HG03175 (cell line): ENCODE results near the gene RHOT2.
"Not testable (repeated sequence)": the region's sequence is repeated elsewhere in the genome, so short reads cannot be mapped to it uniquely, and the experiment has no call there.

Experiments
- ATAC-seq: cut with Tn5 transposase; IDR thresholded peaks from one replicate; pipeline ENCODE4 v1.9.1; 2021; ENCODE audit warnings: mild to moderate bottlenecking, moderate library complexity; ENCODE audit not compliant: unreplicated experiment

The RHOT2 gene

DNA sequence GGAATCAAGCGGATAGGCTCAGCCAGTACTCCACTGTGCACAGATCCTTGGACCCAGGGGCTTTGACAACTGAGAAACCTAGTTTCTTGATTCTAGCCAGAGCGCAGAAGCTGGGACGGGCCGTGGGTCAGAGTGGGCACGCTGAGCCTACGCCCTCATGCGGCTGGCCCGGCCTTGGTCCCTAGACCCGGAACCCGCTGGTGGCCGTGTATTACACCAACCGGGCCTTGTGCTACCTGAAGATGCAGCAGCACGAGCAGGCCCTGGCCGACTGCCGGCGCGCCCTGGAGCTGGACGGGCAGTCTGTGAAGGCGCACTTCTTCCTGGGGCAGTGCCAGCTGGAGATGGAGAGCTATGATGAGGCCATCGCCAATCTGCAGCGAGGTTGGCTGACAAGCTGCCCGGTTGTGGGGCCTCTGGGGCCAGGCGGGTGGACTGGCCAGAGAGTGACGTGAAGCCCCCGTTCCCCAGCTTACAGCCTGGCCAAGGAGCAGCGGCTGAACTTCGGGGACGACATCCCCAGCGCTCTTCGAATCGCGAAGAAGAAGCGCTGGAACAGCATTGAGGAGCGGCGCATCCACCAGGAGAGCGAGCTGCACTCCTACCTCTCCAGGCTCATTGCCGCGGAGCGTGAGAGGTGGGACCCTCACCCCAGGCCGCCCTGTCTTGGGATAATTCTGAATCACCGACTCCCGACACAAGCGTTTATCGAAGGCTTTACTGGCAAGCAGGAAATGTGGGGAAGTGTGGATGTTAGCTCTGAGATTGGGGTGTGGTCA lies 13.2 kb downstream of the RHOT2 start:
- ATAC-seq: no peak

DNA sequence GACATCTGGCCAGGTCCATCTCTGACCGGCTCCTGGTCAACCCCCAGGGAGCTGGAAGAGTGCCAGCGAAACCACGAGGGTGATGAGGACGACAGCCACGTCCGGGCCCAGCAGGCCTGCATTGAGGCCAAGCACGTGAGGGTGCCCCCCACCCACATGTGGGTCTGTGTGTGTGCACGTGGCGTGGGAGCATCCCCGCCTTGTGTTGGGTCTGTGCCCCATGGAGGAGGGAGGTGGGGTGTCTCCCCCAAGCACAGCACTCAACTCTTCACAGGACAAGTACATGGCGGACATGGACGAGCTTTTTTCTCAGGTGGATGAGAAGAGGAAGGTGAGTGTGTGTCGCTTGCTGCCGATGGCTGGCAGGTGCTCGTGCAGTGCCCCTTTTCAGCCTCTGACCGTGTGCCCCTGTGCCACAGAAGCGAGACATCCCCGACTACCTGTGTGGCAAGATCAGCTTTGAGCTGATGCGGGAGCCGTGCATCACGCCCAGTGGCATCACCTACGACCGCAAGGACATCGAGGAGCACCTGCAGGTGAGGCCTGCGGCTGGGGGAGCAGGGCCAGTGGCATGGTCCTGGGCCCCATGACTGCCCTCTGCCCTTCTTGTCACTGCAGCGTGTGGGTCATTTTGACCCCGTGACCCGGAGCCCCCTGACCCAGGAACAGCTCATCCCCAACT lies 14.0 kb downstream of the RHOT2 start:
- ATAC-seq: no peak

DNA sequence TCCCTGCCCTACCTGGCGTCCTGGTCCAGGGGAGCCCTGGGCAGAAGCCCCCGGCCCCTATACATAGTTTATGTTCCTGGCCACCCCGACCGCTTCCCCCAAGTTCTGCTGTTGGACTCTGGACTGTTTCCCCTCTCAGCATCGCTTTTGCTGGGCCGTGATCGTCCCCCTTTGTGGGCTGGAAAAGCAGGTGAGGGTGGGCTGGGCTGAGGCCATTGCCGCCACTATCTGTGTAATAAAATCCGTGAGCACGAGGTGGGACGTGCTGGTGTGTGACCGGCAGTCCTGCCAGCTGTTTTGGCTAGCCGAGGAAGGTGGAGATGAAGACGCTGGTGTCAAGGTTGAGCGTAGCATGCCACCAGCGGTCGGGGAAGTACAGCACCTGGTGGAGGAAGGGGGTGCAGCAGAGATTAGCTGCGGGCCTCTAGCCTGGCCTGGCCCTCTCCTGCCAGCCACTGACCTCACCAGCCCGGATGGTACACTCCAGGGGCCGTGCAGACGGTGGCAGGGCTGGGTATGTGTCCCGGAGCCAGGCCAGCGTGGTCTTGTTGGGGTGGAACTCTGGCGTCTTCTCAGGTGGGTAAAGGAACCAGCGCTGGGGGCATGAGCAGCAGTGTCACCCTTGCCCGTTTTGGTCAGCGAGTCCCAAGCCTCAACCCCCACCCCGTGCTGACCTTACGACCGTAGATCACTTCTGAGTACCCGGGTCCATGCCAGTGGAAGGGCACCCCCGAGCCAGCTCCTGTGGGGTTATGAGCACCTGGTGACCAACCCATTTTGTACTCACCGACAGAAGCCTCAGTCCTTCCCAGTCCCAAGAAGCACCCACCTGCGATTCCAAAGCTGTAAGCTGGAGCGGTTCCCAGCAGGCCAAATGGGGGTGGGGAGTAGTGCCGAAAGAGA lies 14.8 kb downstream of the RHOT2 start:
- no peak for ATAC-seq

DNA sequence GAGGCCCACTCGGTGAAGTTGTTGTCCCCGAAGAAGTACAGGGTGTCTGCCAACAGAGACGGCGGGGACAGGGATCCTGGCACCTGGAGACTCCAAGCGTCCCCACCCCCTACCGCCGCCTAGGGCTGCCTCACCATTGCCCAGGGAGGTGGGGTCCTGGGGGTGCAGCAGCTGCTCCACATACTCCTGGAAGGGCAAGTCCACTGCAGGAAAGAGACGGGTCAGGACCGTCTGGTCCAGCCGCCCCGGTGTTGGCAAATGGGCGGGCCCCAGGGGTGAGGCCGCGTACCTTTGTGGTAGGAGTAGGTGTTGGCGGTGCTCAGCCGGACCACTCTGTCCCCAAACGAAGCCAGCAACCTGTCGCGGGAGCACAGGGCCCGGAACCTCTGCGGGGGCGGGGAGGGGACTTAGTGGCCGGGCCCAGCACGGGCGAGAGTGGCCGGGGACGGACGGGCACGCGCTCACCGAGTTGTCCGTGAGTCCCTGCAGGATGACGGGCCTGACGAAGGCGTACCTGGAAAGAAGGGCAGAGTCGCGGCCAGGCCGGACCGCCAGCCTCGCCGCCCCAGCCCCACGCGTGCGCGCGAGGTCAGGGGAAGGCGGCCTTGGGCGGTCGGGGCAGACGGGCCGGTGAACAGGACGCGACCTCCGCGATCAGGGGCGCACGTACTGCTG lies 15.6 kb downstream of the RHOT2 start:
- ATAC-seq: no peak

DNA sequence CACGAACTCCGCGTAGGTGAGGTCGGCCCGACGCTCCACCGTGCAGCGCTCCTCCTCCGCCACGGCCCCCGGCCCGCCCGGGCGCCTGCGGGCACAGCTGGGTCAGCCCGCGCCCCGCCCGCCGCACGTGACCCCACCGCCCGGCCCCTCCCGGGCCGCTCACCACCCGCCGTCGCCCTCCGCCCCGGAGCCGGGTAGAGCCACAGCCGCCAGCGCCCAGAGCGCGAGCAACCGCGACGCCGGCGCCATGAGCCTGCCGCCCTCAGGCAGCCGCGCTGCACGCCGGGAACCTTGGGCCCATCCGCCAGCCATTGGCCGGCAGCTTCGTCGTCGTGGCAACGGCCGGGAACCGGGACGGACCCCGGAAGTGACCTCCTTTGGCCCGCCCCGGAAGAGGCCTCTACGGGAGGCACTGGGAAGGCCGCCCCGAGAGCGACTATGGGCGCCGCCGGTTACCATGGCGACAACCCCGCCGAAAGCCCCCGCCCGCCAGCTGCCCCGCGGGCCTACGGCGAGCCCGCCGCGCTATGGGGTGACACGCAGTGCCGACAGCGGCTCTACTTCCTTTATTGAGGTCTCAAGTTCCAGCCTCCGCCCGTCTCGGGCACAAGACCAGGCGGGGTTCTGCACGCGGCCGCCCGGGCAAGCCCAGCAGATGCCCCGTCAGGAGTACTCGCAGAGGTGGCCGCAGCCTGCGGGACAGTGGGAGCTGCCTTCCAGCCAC lies 16.3 kb downstream of the RHOT2 start, which contains the start of gene JMJD8:
JMJD8 (minus strand) TSS at position 264 of the 724 bp plus-strand sequence; CDS start at position 249, 15 bp downstream.
- peak; percentile 65 for ATAC-seq

DNA sequence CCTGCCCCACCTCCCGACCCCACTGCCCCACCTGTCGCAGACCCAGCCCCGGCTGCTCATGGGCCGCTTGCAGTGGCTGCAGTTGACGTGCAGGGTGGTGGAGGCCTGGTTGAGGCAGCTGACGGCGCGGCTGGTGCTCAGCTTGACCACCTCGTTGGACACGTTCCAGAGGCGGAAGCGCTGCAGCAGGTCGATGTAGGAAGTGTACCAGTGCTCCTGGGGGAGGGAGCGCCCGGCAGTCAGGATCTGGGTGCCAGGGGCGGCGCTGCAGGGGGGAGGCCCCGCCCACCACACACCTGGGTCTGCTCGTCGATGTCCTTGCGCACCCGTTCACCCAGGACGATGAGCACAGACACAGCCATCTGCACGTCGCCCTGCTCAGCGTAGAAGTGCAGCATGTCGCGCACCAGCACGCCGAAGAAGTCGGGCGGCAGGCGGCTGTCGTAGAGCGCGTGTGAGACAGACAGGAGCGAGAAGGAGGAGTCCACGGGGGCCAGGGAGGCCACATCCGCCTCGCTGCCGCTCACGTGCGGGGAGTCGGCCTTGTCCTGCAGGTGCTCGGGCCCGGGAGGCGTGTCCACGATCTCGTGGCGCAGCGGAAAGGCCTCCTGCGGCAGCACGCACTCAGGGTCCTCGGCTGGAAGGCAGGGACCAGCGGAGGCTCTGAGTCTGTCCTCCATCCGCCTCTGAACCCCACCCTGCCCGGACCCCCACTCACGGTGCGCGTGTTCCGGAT lies 17.2 kb downstream of the RHOT2 start:
- no peak for ATAC-seq

GRCh38 chr16:685967-686366 lies 18.0 kb downstream of the RHOT2 start:
- ATAC-seq: no peak

DNA sequence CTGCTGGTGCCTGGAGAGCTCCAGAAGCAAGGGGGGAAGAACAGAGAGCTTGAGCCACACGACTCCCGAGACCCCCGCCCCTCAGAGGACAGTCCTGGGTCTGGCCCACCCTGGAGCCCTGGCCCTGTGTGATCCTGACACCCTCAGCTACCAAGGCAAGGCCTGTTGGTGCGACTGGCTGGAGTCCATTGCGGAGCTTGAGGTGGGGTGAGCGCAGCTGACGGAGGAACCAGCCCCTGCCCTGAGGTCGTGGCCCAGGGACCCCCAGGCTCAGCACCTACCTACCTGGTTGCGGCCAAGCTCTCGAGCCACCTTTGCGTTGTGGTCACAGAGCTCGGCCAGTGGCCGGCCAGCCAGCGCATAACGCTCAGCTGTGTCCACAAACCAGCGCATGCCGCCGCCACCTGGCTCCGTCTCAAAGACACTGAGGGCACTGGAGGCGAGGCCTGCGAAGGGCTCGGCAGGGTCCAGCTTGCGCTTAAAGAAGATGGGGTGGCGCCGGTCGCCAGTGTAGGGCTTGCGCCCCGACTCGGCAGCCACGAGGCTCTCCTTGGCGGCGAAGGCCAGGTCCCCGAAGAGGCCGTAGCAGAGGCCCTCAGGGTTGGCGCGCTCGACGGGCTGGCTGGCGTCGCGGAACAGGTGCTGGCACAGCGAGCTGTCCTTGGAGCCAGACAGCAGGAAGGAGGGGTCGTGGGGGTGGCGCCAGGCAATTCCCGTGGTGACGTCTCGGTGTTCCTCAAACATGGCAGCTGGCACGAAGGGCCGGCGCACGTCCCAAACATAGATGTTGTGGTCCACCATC lies 18.7 kb downstream of the RHOT2 start:
- ATAC-seq: no peak

DNA sequence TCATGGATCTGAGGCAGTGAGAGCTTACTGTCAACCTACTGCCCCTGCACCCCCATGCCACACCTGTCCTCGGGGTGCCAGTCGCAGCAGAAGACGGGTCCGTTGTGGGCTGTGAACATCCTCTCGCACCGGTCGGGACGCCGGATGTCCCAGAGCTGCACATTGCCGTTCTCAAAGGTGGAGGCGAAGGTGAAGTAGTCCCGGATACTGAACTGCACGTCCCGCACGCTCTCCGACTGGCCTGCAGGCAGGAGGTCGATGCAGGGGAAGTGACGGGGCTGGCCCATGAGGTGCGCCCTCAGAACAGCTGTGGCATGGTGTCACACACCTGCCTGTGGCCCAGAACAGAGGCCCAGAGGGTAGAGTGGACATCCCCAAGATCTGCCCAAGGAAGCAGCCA lies 19.6 kb downstream of the RHOT2 start:
- ATAC-seq: no peak

- no peak for ATAC-seq
Observed at GRCh38 chr16:689175-689897, 21.4 kb downstream of the RHOT2 start.

- not testable (repeated sequence) for ATAC-seq
Observed at GRCh38 chr16:691242-691641, 23.3 kb downstream of the RHOT2 start.

- ATAC-seq: no peak
Observed at GRCh38 chr16:692356-693108, 24.6 kb downstream of the RHOT2 start.

DNA sequence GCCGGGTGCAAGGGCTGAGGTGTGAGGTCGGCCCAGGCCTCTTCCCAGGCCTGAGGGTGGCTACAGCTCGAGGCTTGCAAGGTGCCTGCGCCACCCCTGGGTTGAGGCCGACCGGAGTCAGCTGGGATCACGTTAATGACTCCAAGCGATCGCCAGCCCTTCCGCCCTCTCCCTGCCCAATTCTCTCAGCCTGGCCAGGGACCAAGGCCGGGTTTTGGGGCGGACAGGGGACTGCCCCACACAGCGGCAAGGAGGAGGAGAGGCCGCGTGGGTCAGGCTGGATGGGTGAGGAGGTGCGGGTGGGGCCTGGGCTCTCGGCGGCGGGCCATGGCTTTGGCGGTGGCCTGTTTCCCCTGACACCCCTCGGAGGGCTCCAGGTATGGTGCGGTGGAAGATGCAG lies 25.4 kb downstream of the RHOT2 start:
- no peak for ATAC-seq

- ATAC-seq: no peak
Observed at GRCh38 chr16:693766-694165, 25.8 kb downstream of the RHOT2 start.

DNA sequence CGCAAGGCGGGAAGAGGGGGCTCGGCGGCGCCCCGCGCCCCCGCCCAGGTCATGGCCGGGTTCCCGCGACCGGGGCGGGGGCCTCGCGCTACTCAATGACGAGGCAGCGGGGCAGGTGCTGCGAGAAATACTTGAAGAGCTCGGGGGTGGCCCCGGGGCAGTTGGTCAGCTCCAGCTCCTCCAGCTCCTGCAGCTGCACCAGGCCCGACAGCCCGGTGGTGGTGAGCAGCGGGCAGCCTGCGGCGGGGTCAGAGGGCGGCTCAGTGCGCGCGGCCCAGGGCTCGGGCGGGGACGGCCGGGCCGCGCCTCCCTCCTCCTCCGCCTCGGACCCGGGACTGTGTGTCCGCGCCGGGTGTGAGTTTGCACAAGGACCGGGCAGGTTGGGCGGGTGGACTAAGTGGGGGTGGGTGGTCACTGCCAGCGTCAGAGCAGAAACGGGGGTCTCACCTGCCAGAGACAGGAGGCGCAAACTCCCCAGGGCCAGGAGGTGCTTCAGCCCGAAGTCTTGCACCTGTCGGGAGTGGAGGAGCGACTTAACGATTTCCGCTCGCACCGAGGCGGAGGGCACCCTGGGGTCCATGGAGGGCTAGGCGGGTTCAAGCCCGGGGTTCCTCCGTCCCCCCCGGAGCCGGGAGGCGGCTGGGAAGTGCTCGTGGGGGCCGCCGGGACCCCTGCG lies 26.4 kb downstream of the RHOT2 start:
- no peak for ATAC-seq

DNA sequence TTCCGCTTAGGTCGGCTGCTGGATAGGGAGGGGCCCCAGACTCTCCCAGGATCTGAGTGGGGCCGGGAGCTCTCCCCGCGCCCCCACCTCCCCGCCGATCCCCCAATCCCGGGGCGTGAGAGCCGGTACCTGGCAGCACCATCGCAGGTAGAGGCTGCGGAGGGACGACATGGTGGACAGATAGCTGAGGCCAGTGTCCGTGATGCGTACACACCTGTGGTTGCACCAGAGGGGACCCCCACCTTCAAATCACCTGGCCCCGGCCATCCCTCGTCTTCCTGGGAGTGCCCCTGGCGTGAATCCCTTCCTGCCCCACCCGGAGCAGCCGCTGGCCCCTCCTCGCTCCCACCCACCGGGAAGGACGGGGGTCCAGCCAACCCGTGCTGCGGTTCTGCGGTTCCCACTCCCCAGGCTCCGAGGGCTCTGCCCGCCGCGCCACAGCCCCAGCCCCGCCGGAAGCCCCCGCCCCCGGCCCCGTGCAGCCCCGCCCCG lies 27.0 kb downstream of the RHOT2 start:
- no peak for ATAC-seq
